Ascending aorta (tissue), 2 donors: ENCODE results near the gene MAN2C1. TPM values are rescaled to one million over a fixed set of nuclear protein-coding genes. Genes with fewer than 3 reads are reported as not detected.

Source experiments
- DNase-seq, 2 donors: peaks; one replicate each; pipeline ENCODE4 v3.0.0-alpha.2; 2019; ENCODE audit warnings: low spot score in 2 of 2
- H3K27ac ChIP-seq, 2 donors: fragments of 200-600 bp; sonication (generic); one replicate each; pipeline ENCODE4 v1.5.1; 2016 to 2017; ENCODE audit warnings: mild to moderate bottlenecking in 1 of 2
- H3K27me3 ChIP-seq: fragments of 200-600 bp; sonication (generic); one replicate; pipeline ENCODE4 v1.5.1; 2017
- H3K36me3 ChIP-seq, 2 donors: fragments of 200-600 bp; sonication (generic); one replicate each; pipeline ENCODE4 v1.5.1; 2016
- H3K4me1 ChIP-seq, 2 donors: fragments of 200-600 bp; sonication (generic); one replicate each; pipeline ENCODE4 v1.5.1; 2016 to 2017; ENCODE audit warnings: mild to moderate bottlenecking in 1 of 2
- H3K4me3 ChIP-seq, 2 donors: fragments of 200-600 bp; sonication (generic); one replicate each; pipeline ENCODE4 v1.5.1; 2016 to 2017; ENCODE audit warnings: mild to moderate bottlenecking in 1 of 2
- H3K9me3 ChIP-seq, 2 donors: fragments of 200-600 bp; sonication (generic); one replicate each; pipeline ENCODE4 v1.5.1; 2016
- CTCF ChIP-seq, 3 experiments: fragments of 200-600 bp in 2 of 3; fragments of 450-650 bp in 1 of 3; sonication (generic) in 2 of 3; IDR thresholded peaks; one replicate each; pipeline ENCODE4 v1.5.1; 2016 to 2019; ENCODE audit warnings: antibody characterized with exemption in 3 of 3, mild to moderate bottlenecking in 1 of 3, moderate library complexity in 1 of 3
- intact Hi-C: fragments of 100-400 bp; cut with DNase I; formaldehyde crosslinking; loops from one replicate; pipeline ENCODE4 v1.15.1; 2023
- total RNA-seq: library from RNA; depleted of rRNA; stranded (reverse); fragments of >200 nt; gene quantifications from one replicate; pipeline ENCODE4 v1.1.0, GENCODE V29; 2016

The MAN2C1 gene
- total RNA-seq, 1 donor from 2014 or later = 447 TPM

DNA sequence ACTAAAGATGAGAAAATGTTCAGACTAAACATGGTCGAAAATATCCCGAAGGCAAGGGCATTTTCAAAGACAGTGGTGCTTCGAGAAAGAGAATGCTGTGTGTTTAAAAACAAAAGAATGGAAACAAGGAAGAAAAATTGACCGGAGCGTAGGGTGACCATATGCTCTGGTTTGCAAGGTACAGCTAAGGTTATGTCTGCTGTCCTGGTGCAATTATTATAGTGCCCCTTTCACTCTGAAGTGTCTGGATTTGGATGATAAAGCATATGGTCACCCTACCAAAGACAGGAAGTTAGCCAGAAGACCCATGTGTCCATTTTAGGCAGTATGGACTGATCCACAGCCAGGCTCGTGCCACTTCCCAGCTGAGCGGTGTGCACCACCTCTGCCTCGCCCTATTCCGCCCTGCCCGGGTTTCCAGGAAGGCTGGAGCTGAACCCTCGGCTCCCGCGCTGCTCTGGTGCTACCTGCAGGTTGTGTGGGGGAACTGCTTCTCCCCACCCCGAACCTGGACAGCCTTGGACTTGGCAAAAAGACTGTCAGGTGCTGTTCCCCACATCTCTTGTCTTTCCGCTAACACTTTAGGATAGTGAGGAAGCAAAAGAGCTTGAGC is 60.5 kb downstream of the MAN2C1 start:
- no peak overlapping the region for H3K27ac ChIP-seq
- peak in 1 of 3 experiments; percentile 9 for TF ChIP-seq CTCF (IDR thresholded peaks at IDR 0.05)
- intact Hi-C loops = loop anchor here (10.0 kb wide), 1 partner anchor 83 kb away; no protein-coding TSS in a partner anchor
- no peaks in the 10 kb centered on the region for H3K36me3 ChIP-seq
- no peaks in the 10 kb centered on the region for H3K27me3 ChIP-seq
- no peaks in the 10 kb centered on the region for H3K4me1 ChIP-seq
- DNase-seq = no peak
- H3K9me3 ChIP-seq = no peaks in the 10 kb centered on the region
- no peak overlapping the region for H3K4me3 ChIP-seq

DNA sequence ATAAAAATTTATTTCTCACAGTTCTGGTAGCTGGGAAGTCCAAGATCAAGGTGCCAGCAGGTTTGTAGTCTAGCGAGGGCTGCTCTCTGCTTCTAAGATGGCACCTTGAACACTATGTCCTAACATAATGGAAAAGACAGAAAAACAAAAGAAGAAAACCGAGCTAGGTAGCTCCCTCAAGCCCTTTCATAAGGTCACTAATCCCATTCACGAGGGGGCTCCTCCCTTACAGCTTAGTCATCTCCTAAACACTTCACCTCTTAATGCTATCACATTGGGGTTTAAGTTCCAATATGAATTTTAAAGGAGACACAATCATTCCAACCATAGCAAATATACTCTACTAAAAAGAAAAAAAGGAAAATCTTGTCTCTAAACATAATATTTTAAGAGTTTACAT is 62.2 kb downstream of the MAN2C1 start:
- no peak for DNase-seq

More for the DNA sequence above, 62.2 kb downstream of the MAN2C1 start:
- Histone ChIP-seq H3K27me3 (no peaks in the 10 kb centered on the region), H3K4me1 (no peaks in the 10 kb centered on the region), H3K4me3 (no peak overlapping the region), H3K9me3 (no peaks in the 10 kb centered on the region), H3K36me3 (no peaks in the 10 kb centered on the region), H3K27ac (no peak overlapping the region)
- intact Hi-C loops = loop anchor here (10.0 kb wide), 1 partner anchor 81 kb away; no protein-coding TSS in a partner anchor
- TF ChIP-seq CTCF (IDR thresholded peaks at IDR 0.05) = no peak

Other genes starting within 250 kb of the MAN2C1 start
- 30.8 TPM for gene C15orf39, start 166.7 kb downstream of the MAN2C1 start, total RNA-seq
- gene GOLGA6C, start 110.3 kb downstream of the MAN2C1 start, total RNA-seq = not detected
- not detected for gene GOLGA6D, start 85.8 kb downstream of the MAN2C1 start, total RNA-seq
- gene COMMD4, start 32.5 kb downstream of the MAN2C1 start, total RNA-seq = 54.8 TPM
- gene NEIL1, start 21.6 kb downstream of the MAN2C1 start, total RNA-seq = 104 TPM
- gene SIN3A, start 83.1 kb upstream of the MAN2C1 start, total RNA-seq = 41.0 TPM
- gene PTPN9, start 210.7 kb upstream of the MAN2C1 start, total RNA-seq = 7.1 TPM